Hematopoietic multipotent progenitor cell treated with erythropoietin and hydrocortisone succinate and interleukin-3 and kit ligand, for 4 days (in vitro differentiated cells): ENCODE results near the gene ATAD2B.

Source experiments
- DNase-seq: peaks from one replicate; pipeline ENCODE4 v3.0.0-alpha.2; 2015

The ATAD2B gene

DNA sequence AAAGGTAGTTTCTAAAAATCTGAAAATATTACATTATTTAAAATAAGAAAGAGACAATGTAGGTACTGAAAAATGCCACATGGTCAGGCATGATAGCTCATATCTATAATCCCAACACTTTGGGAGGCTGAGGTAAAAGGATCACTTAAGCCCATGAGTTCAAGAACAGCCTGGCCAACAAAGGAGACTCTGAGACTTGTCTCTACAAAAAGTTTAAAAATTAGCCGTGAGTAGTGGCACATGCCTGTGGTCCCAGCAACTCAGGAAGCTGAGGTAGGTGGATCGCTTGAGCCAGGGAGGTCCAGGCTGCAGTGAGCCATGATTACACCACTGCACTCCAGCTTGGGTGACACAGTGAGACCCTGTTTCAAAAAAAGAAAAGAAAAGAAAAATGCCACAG is 21.8 kb downstream of the ATAD2B start:
- DNase-seq = peak; percentile 44

GRCh38 chr2:23904692-23905091 is 22.2 kb downstream of the ATAD2B start:
- no peak for DNase-seq

- DNase-seq = no peak
These were observed 22.7 kb downstream of the ATAD2B start for GRCh38 chr2:23904215-23904614.

DNA sequence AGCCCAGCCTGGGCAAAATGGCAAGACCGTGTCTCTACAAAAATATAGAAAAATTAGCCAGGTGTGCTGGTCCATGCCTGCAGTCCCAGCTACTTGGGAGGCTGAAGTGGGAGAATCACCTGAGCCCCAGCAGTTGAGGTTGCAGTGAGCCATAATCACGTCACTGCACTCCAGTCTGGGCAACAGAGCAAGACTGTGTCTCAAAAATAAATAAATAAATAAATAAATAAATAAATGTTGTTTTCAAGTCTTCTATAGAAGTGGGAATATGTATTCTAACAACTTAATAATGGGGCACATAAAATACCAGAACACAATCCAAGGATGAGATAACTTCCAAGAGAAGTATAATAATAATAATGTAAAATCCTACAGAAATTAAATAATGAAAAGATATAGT is 23.9 kb downstream of the ATAD2B start:
- DNase-seq = no peak

DNA sequence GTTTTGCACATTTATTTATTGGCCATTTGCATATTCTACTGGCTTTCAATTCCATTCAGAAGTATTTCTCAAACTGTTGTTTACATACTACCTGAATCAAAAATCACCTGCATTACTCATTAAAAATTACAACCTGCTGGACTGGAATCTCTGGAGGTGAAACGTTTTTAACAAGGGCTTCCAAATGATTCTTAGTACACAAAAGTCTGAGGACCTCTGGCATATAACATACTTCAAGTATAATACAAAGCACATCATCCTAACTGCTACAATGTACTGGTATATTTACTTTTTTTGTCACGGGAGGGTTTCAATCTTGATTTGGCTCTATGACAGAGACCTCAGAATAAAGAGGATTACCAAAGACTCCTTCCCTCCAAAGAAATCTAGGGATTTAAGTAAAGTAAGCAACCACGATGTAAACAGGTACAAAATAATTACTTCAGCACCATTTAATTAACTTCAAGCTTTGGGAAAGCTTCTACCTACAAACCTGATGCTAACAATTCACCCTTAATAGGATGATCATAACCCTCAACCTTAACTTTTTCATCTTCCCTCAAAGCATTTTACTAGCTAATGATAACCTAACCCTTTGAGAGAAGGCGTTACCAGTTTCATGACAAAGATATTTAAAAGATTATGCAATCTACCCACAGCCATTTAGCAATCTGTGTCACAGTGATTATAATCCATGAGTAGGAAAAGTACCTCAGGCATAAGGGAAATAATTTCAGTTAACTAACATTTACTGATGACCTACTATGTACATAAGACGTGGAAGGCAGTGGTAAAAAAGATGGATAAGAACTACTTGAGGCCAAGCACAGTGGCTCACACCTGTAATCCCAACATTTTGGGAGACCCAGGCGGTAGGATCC is 24.7 kb downstream of the ATAD2B start:
- DNase-seq = peak; percentile 70

DNA sequence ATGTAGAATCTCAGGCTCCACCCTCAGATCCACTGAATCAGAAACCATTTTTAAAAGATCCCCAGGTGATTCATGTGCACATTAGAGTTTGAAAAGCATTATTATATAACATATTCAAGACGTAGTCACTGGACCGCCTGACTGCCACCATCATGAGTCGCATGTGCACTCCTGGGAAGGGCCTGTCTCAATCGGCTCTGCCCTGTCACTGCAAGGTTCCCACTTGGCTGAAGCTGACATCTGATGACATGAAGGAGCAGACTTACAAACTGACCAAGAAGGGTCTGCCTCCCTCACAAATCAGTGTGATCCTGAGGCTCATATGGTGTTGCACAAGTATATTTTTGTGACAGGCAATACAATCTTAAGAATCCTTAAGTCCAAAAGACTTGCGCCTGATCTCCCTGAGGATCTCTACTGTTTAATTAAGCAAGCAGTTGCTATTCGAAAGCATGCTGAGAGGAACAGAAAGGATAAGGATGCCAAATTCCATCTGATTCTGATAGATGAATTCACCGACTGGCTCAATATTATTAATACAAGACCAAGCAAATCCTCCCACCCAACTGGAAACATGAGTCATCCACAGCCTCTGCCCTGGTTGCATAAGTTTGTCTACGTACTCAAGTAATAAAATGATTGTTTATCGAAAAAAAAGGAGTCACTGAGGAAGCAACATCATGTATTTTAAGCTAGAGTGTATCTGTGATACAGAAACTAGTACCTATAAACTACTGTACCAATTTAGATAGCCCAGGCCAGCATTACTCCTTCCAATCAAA is 26.2 kb downstream of the ATAD2B start:
- peak; percentile 44 for DNase-seq

DNA sequence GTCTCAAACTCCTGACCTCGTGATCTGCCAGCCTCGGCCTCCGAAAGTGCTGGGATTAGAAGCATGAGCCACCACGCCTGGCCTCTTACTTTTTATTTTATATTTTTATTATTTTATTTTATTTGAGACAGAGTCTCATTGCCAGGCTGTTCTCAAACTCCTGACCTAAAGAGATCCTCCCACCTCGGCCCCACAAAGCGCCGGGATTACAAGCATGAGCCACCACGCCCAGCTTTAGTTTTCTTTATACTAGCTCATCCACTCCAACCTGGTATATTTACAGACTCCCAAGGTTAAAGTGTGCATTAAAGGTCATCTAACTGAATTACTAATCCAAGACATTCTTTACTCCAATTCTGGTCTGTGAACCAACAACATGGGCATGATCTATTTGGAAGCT is 26.8 kb downstream of the ATAD2B start:
- DNase-seq = no peak

DNA sequence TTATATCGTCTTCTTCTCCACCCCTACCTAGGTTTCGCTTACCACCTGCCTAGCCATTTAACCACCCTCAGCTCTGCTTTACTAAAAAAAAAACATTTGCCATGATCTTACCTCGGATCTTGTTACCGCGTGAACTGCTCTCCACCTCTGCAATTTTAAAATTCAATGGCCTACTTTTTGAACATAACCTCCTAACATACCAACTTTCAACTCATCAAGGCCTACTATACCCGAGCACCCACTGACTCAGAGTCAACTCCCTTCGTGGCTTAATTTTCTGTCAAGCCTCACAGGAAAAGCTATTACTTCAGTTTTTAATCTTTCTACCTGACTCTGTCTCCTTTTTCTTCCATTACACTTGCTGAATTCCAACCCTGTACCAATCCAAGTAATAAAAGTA is 55.7 kb downstream of the ATAD2B start:
- no peak for DNase-seq

DNA sequence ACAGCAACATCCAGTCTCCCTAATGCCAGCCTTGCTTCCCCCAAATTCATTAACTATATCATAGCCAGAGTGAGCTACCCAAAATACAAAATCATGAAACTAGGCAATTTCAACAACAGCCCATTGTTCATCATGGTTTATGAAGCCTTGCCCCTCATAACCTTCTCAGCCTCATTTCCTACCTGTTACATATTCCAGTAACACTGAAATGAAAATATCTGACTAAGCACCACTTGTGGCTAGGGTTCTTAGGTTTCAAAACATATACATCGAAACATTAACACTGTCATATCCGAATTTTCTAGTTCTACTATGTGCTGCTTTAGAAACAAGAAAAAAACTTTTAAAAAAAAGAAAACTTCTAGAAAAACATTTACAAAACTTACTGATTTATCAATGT is 59.5 kb downstream of the ATAD2B start:
- DNase-seq = no peak

DNA sequence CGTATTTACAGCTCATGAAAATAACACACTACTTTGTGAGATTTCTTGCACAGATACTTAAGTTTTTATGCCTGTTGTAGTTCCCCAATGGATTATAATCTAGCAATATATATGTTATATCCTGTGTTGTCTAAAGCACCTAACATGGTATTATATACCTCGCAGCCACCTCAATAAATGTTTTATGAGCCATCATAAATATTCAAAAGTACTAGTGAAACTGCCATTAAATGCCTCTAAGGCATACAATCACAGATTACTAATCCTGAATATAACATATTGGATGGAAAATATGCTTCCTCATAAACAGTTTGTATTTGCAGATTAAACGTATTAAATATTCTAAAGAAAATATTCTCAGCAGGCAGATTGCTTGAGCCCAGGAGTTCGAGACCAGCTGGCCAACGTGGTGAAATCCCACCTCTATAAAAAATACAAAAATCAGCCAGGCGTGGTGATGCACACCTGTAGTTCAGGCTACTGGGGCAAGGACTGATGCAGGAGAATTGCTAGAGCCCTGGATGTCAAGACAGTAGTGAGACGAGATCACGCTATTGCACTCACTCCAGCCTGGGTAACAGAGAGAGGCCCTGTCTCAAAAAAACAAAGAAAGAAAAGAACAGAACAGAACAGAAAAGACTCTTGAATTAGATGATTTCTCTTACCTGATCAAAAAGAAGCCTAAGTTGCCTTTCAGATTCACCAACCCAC is 64.1 kb downstream of the ATAD2B start:
- no peak for DNase-seq

DNA sequence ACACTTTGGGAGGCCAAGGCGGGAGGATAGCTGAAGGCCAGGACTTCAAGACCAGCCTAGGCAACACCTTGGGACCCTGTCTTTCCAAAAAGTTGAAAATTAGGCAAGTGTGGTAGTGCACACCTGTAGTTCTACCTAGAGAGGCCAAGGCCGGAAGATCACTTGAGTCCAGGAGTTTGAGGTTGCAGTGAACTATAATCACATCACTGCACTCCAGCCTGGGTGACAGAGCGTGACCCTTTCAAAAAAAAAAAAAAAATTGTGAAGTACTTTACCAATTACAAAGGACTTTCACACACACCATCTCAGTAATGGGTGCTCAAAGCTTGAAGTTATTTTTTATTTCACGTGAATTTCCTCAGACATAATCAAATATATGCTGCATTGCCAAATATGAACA is 65.0 kb downstream of the ATAD2B start:
- no peak for DNase-seq

GRCh38 chr2:23859983-23860382 is 66.9 kb downstream of the ATAD2B start:
- DNase-seq = peak; percentile 36

DNA sequence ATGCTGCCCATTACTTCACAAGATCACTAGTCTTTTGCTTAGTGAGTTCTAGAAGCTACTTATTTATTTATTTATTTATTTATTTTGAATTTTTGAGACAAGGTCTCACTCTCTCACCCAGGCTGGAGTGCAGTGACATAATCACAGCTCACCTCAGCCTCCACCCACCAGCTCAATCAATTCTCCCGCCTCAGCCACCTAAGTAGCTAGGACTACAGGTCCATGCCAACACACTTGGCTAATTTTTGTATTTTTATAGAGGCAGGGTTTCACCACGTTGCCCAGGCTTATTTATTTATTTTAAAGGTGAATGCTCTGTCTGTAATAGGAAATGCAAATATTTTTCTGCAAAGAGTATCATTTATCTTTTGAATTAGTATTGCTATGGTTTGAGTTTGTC is 67.7 kb downstream of the ATAD2B start:
- DNase-seq = no peak

GRCh38 chr2:23850564-23851256 is 76.2 kb downstream of the ATAD2B start:
- DNase-seq = no peak

- no peak for DNase-seq
These were observed 82.0 kb downstream of the ATAD2B start for GRCh38 chr2:23844905-23845304.

GRCh38 chr2:23843051-23843976 is 83.6 kb downstream of the ATAD2B start:
- DNase-seq = no peak

GRCh38 chr2:23839919-23840578 is 86.9 kb downstream of the ATAD2B start:
- peak; percentile 17 for DNase-seq

- no peak for DNase-seq
These were observed 87.9 kb downstream of the ATAD2B start for GRCh38 chr2:23838996-23839395.

DNA sequence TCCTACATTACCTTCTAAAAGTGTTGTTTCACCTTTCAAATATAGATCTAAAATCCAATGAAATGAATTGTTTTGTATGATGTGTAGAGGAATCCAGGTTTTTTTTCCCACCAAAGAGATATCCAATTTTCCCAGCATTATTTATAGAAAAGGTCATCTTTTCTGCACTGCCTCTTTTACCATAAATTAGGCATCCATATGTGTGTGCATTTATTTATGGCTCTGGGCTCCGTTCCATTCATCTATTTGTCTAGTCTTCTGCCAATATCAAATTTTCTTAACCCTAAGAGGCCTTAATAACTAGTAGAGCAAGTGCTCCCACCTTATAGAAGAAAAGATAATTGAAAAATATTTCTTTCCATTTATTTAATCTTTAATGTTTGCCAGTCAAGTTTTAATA is 88.3 kb downstream of the ATAD2B start:
- DNase-seq = no peak

DNA sequence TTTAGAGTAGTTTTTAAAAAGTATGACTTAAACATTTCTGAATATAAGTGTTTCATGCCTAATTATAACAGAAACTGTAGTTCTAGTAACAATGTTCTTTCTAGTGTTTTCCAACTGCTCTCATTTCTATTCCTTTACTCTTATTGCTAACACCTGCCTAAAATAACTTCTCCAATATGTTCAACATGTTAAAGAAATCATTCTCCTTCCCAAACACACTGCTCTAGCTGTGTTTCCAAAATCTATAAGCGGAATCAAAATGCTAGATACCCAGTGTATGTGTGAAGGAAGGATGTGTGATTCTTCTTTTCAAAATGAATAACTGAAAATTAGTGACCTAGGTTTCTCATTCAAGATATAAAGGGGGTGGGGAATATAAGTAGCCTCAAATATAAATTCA is 89.1 kb downstream of the ATAD2B start:
- DNase-seq = no peak

- no peak for DNase-seq
These were observed 89.9 kb downstream of the ATAD2B start for GRCh38 chr2:23836971-23837565.
